ENCODE results near the gene ASB1. TPM values are rescaled to one million over a fixed set of nuclear protein-coding genes. Genes with fewer than 3 reads are reported as not detected.
"Not testable (repeated sequence)": the region's sequence is repeated elsewhere in the genome, so short reads cannot be mapped to it uniquely, and the experiment has no call there.

ASB1 gene
- polyA plus RNA-seq, 3 donors from 2014 or later: 30.3 to 53.8 (median 48.1) TPM

DNA sequence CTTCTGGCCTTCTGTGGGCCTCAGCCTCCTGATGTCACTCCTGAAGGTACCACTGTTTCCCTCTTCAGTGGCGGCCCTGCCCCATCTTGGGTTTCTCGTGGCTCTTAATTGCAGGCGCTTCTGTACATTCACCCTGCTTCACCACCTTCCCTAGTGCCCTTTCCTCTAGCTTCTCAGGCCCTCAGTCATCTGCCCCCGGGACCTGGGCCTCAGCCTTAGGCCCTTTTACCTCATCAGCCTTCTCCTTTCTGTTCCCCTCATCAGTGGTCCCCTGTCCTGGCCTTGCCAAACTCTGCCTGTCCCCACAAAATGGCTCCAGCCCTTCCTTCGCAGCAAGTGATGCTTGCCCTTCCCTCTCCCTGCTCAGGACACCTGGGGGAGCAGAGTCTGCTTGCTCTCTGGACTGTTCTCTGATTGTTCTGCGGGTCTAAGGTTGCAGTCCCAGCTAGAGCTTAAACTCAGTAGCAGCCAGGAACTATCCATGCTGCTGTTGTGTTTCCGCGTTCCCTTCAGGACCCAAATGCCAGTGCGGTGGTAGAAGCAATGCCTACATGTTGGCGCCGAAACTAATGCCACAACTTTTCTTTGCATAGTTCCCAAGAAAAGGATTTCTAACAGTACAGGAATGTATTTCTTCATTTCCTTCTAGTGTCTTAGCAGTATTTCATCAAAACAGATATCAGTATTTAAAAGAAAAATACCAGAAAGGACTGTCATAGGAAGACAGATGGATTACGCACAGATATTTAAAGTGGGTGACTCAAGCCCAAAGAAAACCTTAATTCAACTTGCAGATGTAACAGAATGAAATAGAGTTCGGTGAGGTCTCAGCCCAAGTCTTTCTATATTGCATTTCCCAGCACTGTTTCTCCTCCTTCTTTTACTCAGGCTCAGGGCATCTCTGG lies 7.5 kb downstream of the ASB1 start:
- H3K4me1 Mint-ChIP-seq: peaks cover 53 to 89% of the 10 kb centered on the region in 2 donors
- H3K36me3 Mint-ChIP-seq: peaks cover 24 to 39% (median 27%) of the 10 kb centered on the region in 3 donors
- peak overlapping the region in 5 of 6 donors; percentile 0 to 63 (median 31) for H3K27ac Mint-ChIP-seq
- H3K9me3 Mint-ChIP-seq: no peaks in the 10 kb centered on the region
- H3K4me3 Mint-ChIP-seq: no peak overlapping the region
- H3K27me3 Mint-ChIP-seq (ENCODE audit: low read depth in 3 of 3): no peaks in the 10 kb centered on the region
- DNase-seq: no peak

DNA sequence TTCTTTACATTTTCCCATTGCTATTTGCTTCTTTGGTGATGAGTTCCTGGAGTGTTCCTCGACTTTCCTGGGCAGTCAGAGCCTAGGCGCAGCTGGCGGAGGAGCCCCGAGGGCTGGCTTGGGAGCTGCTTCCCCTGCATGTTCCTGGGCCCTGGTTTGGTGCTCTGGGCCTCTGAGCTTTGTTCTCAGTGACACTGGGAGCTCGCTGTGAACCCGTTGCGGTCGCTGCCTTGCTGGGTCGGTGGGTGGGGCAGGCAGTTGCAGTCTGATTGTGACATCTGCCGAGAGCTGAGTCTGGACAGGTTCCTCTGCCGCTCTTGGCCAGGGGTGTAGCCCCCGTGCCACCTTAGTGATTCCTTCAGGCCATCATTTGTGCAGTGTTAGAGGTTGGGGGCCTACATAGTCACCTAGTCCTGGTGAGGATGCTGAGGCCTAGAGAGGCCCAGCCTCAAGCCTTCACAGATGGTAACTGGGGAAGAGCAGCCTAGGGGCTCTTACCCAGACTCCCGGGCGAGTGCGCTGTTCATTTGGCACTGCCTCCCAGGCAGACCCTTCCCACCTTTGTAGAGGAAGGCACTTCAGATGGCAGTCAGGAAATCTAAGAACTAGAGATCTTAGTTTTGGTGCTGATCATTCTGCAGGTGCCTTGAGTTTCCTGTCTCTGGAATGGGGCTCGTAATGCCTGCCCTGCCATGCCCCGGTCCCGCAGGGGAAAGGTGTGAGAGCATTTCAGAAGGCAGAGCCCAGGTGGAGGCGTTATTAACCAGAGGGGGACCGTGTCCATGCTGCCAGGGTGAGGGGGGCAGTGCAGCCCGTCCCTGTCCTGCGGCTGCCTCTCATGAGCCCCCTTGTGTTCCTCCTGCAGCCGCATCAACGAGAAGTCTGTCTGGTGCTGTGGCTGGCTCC lies 8.4 kb downstream of the ASB1 start:
- no peaks in the 10 kb centered on the region for H3K9me3 Mint-ChIP-seq
- peaks cover 55 to 89% of the 10 kb centered on the region in 2 donors for H3K4me1 Mint-ChIP-seq
- no peaks in the 10 kb centered on the region for H3K27me3 Mint-ChIP-seq (ENCODE audit: low read depth in 3 of 3)
- peaks cover 25 to 42% (median 28%) of the 10 kb centered on the region in 3 donors for H3K36me3 Mint-ChIP-seq
- H3K27ac Mint-ChIP-seq: peak overlapping the region in 2 of 6 donors; percentile 20 to 63
- H3K4me3 Mint-ChIP-seq: no peak overlapping the region
- no peak for DNase-seq

DNA sequence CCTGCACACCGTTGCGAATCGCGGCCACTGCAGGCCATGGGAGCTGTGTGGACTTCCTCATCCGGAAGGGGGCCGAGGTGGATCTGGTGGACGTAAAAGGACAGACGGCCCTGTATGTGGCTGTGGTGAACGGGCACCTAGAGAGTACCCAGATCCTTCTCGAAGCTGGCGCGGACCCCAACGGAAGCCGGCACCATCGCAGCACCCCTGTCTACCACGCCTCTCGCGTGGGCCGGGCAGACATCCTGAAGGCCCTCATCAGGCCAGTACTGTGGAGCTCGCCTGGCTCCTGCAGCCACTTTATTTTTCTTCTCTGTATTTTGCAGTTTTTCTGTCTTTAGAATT lies 9.0 kb downstream of the ASB1 start:
- DNase-seq: no peak
- H3K27me3 Mint-ChIP-seq (ENCODE audit: low read depth in 3 of 3): no peaks in the 10 kb centered on the region
- H3K36me3 Mint-ChIP-seq: peaks cover 22 to 37% (median 23%) of the 10 kb centered on the region in 3 donors
- peak overlapping the region in 1 of 6 donors; percentile 2 for H3K27ac Mint-ChIP-seq
- H3K4me3 Mint-ChIP-seq: no peak overlapping the region
- peaks cover 52 to 89% of the 10 kb centered on the region in 2 donors for H3K4me1 Mint-ChIP-seq
- H3K9me3 Mint-ChIP-seq: no peaks in the 10 kb centered on the region

GRCh38 chr2:238438856-238439849 lies 12.4 kb downstream of the ASB1 start:
- no peaks in the 10 kb centered on the region for H3K9me3 Mint-ChIP-seq
- H3K4me3 Mint-ChIP-seq: peak overlapping the region in 1 of 5 donors; percentile 59
- H3K27me3 Mint-ChIP-seq (ENCODE audit: low read depth in 3 of 3): peaks cover 0 to 1% (median 0%) of the 10 kb centered on the region in 3 donors
- H3K4me1 Mint-ChIP-seq: peaks cover 46 to 91% of the 10 kb centered on the region in 2 donors
- peaks cover 21 to 31% (median 21%) of the 10 kb centered on the region in 3 donors for H3K36me3 Mint-ChIP-seq
- no peak for DNase-seq
- H3K27ac Mint-ChIP-seq: peak overlapping the region in 5 of 6 donors; percentile 13 to 65 (median 49)

- peak overlapping the region in 3 of 6 donors; percentile 5 to 65 (median 51) for H3K27ac Mint-ChIP-seq
- DNase-seq: no peak
- peaks cover 0 to 1% (median 0%) of the 10 kb centered on the region in 3 donors for H3K27me3 Mint-ChIP-seq (ENCODE audit: low read depth in 3 of 3)
- peaks cover 19 to 32% (median 19%) of the 10 kb centered on the region in 3 donors for H3K36me3 Mint-ChIP-seq
- peak overlapping the region in 1 of 5 donors; percentile 50 for H3K4me3 Mint-ChIP-seq
- peaks cover 45 to 90% of the 10 kb centered on the region in 2 donors for H3K4me1 Mint-ChIP-seq
- H3K9me3 Mint-ChIP-seq: no peaks in the 10 kb centered on the region
Observed at GRCh38 chr2:238439917-238440316, 13.2 kb downstream of the ASB1 start.

DNA sequence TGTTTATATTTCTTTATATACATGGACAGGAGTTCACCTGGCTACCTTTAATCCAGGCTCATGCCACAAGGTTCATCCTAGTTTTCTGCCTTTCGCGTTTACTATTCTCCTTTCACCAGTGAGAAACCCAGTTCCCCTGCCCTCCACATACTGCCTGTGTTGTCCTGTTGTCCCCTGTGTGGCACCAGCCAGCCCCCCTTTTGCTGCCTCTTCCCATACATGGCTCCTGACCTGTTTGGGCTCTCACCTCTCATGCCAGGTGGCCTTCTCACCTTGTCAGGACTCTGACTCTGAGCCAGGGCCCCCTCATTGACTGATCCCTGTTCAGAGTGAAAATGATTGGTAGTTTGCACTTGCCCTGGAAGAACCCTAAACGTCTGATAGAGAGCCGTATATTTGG lies 13.6 kb downstream of the ASB1 start:
- peaks cover 19 to 36% (median 23%) of the 10 kb centered on the region in 3 donors for H3K36me3 Mint-ChIP-seq
- H3K27ac Mint-ChIP-seq: peak overlapping the region in 5 of 6 donors; percentile 4 to 65 (median 55)
- H3K9me3 Mint-ChIP-seq: no peaks in the 10 kb centered on the region
- no peak for DNase-seq
- peaks cover 47 to 92% of the 10 kb centered on the region in 2 donors for H3K4me1 Mint-ChIP-seq
- peaks cover 0 to 1% (median 0%) of the 10 kb centered on the region in 3 donors for H3K27me3 Mint-ChIP-seq (ENCODE audit: low read depth in 3 of 3)
- H3K4me3 Mint-ChIP-seq: peak overlapping the region in 1 of 5 donors; percentile 41

DNA sequence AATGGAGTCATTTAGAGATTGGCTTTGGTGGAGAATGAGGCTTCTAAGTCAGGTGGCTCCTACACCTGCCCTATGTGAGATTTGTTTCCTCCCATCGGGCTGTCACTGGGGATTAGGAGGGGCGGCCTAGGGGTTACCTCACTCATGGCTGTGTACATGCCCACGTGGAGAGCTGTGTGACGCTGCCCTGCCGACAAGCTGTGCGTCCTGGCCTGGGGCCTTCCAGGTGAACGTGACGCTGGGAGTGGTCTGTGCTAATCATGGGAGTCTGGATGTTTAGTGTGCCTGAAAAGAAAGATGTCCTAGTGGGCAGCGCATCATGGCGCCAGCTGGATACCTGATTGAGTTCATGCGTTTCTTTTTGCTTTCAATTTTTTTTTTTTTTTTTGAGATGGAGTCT lies 14.0 kb downstream of the ASB1 start:
- peak overlapping the region in 1 of 5 donors; percentile 41 for H3K4me3 Mint-ChIP-seq

GRCh38 chr2:238441262-238442114 lies 14.8 kb downstream of the ASB1 start:
- Mint-ChIP-seq H3K27ac (peak overlapping the region in 4 of 6 donors; percentile 4 to 55 (median 23)), H3K36me3 (peaks cover 15 to 39% (median 25%) of the 10 kb centered on the region in 3 donors), H3K27me3 (ENCODE audit: low read depth in 3 of 3) (peaks cover 0 to 1% (median 0%) of the 10 kb centered on the region in 3 donors), H3K4me3 (no peak overlapping the region), H3K4me1 (peaks cover 47 to 92% of the 10 kb centered on the region in 2 donors), H3K9me3 (no peaks in the 10 kb centered on the region)
- no peak for DNase-seq

More for the DNA sequence above, 14.0 kb downstream of the ASB1 start:
- Mint-ChIP-seq H3K4me1 (peaks cover 47 to 94% of the 10 kb centered on the region in 2 donors), H3K9me3 (no peaks in the 10 kb centered on the region), H3K27ac (peak overlapping the region in 4 of 6 donors; percentile 28 to 65 (median 60)), H3K27me3 (ENCODE audit: low read depth in 3 of 3) (peaks cover 0 to 1% (median 0%) of the 10 kb centered on the region in 3 donors), H3K36me3 (peaks cover 19 to 40% (median 25%) of the 10 kb centered on the region in 3 donors)
- no peak for DNase-seq

DNA sequence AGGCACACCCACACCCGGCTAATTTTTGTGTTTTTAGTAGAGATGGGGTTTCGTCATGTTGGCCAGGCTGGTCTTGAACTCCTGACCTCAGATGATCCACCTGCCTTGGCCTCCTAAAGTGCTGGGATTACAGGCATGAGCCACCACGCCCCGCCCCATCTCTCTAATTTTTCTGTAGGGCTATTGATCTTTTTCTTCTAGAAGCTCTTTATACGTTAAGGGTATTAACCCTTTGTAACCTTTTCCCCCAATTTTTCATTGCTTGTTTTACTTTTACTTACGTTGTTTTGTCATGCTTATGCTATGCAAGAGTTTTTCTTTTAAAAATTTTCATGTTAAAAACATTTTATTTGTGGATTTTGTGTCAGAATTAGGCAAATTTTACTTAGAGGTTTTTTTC lies 15.5 kb downstream of the ASB1 start:
- DNase-seq; H3K4me3 Mint-ChIP-seq; H3K9me3 Mint-ChIP-seq; H3K27me3 Mint-ChIP-seq (ENCODE audit: low read depth in 3 of 3): not testable (repeated sequence)
- H3K36me3 Mint-ChIP-seq: peaks cover 19 to 39% (median 29%) of the 10 kb centered on the region in 3 donors
- peak overlapping the region in 2 of 6 donors; percentile 22 to 50 for H3K27ac Mint-ChIP-seq
- peaks cover 43 to 86% of the 10 kb centered on the region in 2 donors for H3K4me1 Mint-ChIP-seq

DNA sequence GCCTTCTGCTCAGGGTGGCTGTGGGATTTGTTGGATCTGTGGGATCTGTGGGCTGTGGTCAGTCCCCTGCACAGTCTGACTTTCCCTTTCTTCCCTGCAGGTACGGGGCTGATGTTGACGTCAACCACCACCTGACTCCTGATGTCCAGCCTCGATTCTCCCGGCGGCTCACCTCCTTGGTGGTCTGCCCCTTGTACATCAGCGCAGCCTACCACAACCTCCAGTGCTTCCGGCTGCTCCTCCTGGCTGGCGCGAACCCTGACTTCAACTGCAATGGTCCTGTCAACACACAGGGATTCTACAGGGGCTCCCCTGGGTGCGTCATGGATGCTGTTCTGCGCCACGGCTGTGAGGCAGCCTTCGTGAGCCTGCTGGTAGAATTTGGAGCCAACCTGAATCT lies 17.5 kb downstream of the ASB1 start:
- no peak overlapping the region for H3K4me3 Mint-ChIP-seq
- no peaks in the 10 kb centered on the region for H3K9me3 Mint-ChIP-seq
- H3K36me3 Mint-ChIP-seq: peaks cover 12 to 38% (median 26%) of the 10 kb centered on the region in 3 donors
- H3K27ac Mint-ChIP-seq: no peak overlapping the region
- no peak for DNase-seq
- H3K4me1 Mint-ChIP-seq: peaks cover 37 to 69% of the 10 kb centered on the region in 2 donors
- peaks cover 0 to 1% (median 0%) of the 10 kb centered on the region in 3 donors for H3K27me3 Mint-ChIP-seq (ENCODE audit: low read depth in 3 of 3)

GRCh38 chr2:238445409-238446190 lies 18.9 kb downstream of the ASB1 start:
- Mint-ChIP-seq H3K36me3 (peaks cover 14 to 41% (median 30%) of the 10 kb centered on the region in 3 donors), H3K27me3 (ENCODE audit: low read depth in 3 of 3) (peaks cover 0 to 1% (median 0%) of the 10 kb centered on the region in 3 donors), H3K4me3 (no peak overlapping the region), H3K9me3 (no peaks in the 10 kb centered on the region), H3K27ac (peak overlapping the region in 1 of 6 donors; percentile 10), H3K4me1 (peaks cover 27 to 62% of the 10 kb centered on the region in 2 donors)
- no peak for DNase-seq

Measured in immature natural killer cell (primary cell).